Transverse colon (tissue), 4 donors: Measurements from ENCODE around the gene MRPL55. TPM values are rescaled to one million over a fixed set of nuclear protein-coding genes. Genes with fewer than 3 reads are reported as not detected.
A peak's percentile ranks its signal among the peaks of the same experiment; 100 is the strongest.

Source experiments
- DNase-seq: peaks from one replicate; pipeline ENCODE4 v3.0.0-alpha.2; 2019
- H3K27ac ChIP-seq, 4 donors: fragments of 200-600 bp; sonication (generic); 2 replicates each; pipeline ENCODE4 v1.5.1; 2016 to 2018; ENCODE audit warnings: inconsistent platforms in 4 of 4
- H3K27me3 ChIP-seq: fragments of 200-600 bp; sonication (generic); 2 replicates; pipeline ENCODE4 v1.5.1; 2017; ENCODE audit warnings: inconsistent platforms
- H3K36me3 ChIP-seq, 4 donors: fragments of 200-600 bp; sonication (generic); 2 replicates each; pipeline ENCODE4 v1.5.1; 2017 to 2019; ENCODE audit warnings: inconsistent platforms in 4 of 4
- H3K4me1 ChIP-seq, 4 donors: fragments of 200-600 bp; sonication (generic); 2 replicates each; pipeline ENCODE4 v1.5.1; 2017 to 2020; ENCODE audit warnings: inconsistent platforms in 4 of 4
- H3K4me3 ChIP-seq, 4 donors: fragments of 200-600 bp; sonication (generic); 1 replicate in 1 of 4; 2 replicates in 3 of 4; pipeline versions ENCODE4 v1.5.1 to v1.6.1; 2017 to 2019; ENCODE audit warnings: inconsistent platforms in 4 of 4
- H3K9me3 ChIP-seq, 2 donors: fragments of 200-600 bp; sonication (generic); 2 replicates each; pipeline ENCODE4 v1.5.1; 2017 to 2019; ENCODE audit warnings: inconsistent platforms in 2 of 2
- EP300 ChIP-seq: sonication (generic); formaldehyde crosslinking; IDR thresholded peaks from one replicate; pipeline ENCODE4 v1.6.1; 2017; ENCODE audit warnings: antibody characterized with exemption, low read depth
- POLR2A ChIP-seq: fragments of 450-650 bp; IDR thresholded peaks from one replicate; pipeline ENCODE4 v1.6.1; 2016; ENCODE audit warnings: antibody characterized with exemption, mild to moderate bottlenecking, moderate library complexity
- POLR2AphosphoS5 ChIP-seq, 3 donors: sonication (generic); formaldehyde crosslinking; IDR thresholded peaks; one replicate each; pipeline ENCODE4 v1.6.1; 2016; ENCODE audit warnings: antibody characterized with exemption in 3 of 3
- WGBS, 2 donors: methylation state at CpG; one replicate each; pipeline ENCODE4 v1.1.5; 2018; ENCODE audit warnings: low coverage in 1 of 2; 5-methylcytosine and 5-hydroxymethylcytosine counted together
- in situ Hi-C, 4 donors: fragments of 200-750 bp; cut with MboI; loops; one replicate each; pipeline versions ENCODE4 v1.15.0 to v1.15.1; 2017; ENCODE audit warnings: low sequenced_read_pairs in 3 of 4, low pct_ligation_motif_present in 1 of 4, low pct_unique_long_range_greater_than_20kb in 1 of 4
- intact Hi-C: fragments of 100-400 bp; cut with DNase I; formaldehyde crosslinking; loops from one replicate; pipeline ENCODE4 v1.15.1; 2023; ENCODE audit warnings: low total_unique reads
- total RNA-seq, 4 donors: library from RNA; depleted of rRNA; stranded (reverse); fragments of >200 nt; gene quantifications; one replicate each; pipeline ENCODE4 v1.1.0, GENCODE V29; 2016
- TF ChIP-seq, protein P1 (sequence below), 5 experiments: fragments of 200-600 bp in 3 of 5; fragments of 450-650 bp in 2 of 5; sonication (generic) in 3 of 5; IDR thresholded peaks; 1 replicate in 2 of 5; 2 replicates in 3 of 5; pipeline ENCODE4 v1.5.1; 2016 to 2017; ENCODE audit warnings: antibody characterized with exemption in 5 of 5, inconsistent platforms in 3 of 5, mild to moderate bottlenecking in 2 of 5, moderate library complexity in 1 of 5

Gene MRPL55
- total RNA-seq, 4 donors from 2014 or later: 47.1 to 95.5 (median 77.1) TPM

DNA sequence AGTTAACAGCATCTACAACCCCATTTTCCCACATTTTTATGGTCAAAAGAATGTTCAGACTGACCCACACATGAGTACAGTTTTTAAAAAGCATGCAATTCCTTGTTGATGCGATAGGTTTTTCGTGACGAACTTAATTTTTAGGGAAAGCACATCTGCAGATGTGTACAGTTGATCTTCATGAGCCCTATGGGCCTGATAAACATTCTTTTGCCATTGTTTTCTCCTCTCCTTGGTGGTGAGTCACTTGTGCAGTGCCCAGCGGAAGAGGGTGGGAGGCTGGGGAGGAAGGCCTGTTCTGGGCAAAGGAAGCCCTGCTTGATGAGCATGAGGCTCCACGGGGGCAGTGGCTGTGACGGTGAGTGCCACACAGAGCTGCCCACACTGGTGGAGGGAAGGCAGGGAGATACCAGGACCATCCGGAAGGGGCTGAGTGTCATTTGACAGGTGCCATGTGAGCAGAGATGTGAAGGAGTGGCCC is 21.3 kb downstream of the MRPL55 start:
- peak; percentile 9 for DNase-seq
- peaks cover 71 to 86% (median 79%) of the 10 kb centered on the region in 4 donors for H3K4me1 ChIP-seq
- intact Hi-C loops (no loop called here), in situ Hi-C loops (no loop called here)
- no peaks in the 10 kb centered on the region for H3K36me3 ChIP-seq
- TF ChIP-seq POLR2A: no peak
- TF ChIP-seq, protein P1, sequence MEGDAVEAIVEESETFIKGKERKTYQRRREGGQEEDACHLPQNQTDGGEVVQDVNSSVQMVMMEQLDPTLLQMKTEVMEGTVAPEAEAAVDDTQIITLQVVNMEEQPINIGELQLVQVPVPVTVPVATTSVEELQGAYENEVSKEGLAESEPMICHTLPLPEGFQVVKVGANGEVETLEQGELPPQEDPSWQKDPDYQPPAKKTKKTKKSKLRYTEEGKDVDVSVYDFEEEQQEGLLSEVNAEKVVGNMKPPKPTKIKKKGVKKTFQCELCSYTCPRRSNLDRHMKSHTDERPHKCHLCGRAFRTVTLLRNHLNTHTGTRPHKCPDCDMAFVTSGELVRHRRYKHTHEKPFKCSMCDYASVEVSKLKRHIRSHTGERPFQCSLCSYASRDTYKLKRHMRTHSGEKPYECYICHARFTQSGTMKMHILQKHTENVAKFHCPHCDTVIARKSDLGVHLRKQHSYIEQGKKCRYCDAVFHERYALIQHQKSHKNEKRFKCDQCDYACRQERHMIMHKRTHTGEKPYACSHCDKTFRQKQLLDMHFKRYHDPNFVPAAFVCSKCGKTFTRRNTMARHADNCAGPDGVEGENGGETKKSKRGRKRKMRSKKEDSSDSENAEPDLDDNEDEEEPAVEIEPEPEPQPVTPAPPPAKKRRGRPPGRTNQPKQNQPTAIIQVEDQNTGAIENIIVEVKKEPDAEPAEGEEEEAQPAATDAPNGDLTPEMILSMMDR (IDR thresholded peaks at IDR 0.05): no peak
- no peak for TF ChIP-seq POLR2AphosphoS5 (IDR thresholded peaks at IDR 0.05)
- no peak for TF ChIP-seq EP300
- peak overlapping the region in 3 of 4 donors; percentile 26 to 44 (median 28) for H3K27ac ChIP-seq
- WGBS, 2 donors: 58 to 59% methylated on average over 3 to 7 of the region's 7 CpGs
- H3K4me3 ChIP-seq: peak overlapping the region in 1 of 4 donors; percentile 6
- no peaks in the 10 kb centered on the region for H3K9me3 ChIP-seq
- no peaks in the 10 kb centered on the region for H3K27me3 ChIP-seq

DNA sequence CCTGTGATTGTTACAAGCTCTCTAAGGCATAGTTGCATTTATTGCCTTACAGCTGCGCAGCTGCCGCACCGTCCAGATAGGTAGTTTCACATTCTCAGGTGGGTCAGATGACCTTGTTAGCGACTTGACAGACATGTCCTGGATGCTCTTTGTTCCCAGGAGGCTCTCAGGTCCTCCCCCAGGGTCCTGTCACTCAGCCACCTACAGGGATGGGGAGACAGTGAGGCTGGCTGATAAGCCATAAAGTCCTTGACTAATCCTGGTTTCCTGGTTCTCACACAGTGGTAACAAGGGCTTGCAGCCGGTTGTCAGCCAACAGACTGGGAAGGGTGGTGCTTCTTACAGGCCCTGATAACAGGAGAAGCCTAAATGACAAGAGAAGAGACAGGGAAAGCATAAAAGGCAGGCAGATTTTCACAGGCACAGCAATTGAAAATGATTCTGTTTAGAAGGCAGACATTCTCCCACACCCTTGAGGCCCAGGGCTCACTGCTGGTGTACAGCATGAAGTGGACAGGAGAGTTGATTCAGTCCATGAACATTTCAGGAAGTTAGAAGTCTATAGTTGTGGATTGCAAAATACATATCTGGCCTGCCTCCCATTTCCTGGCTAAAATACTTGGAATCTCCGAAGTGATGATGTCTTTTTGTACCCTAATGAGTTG is 23.7 kb downstream of the MRPL55 start:
- in situ Hi-C loops (no loop called here), intact Hi-C loops (no loop called here)
- Histone ChIP-seq H3K27ac (peak overlapping the region; percentile 93 to 99 (median 99)), H3K36me3 (no peaks in the 10 kb centered on the region), H3K9me3 (no peaks in the 10 kb centered on the region), H3K4me1 (peaks cover 74 to 80% (median 76%) of the 10 kb centered on the region in 4 donors), H3K27me3 (no peaks in the 10 kb centered on the region), H3K4me3 (peak overlapping the region in 3 of 4 donors; percentile 83 to 99 (median 91))
- WGBS, 2 donors: 17% methylated on average over 6 of the region's 6 CpGs; no CpG with 5 or more reads in 1 of the 2 donors
- no peak for TF ChIP-seq EP300
- TF ChIP-seq POLR2AphosphoS5 (IDR thresholded peaks at IDR 0.05): peak in 1 of 3 donors; percentile 5
- TF ChIP-seq, protein P1 (IDR thresholded peaks at IDR 0.05): no peak
- no peak for TF ChIP-seq POLR2A
- peak; percentile 50 for DNase-seq

DNA sequence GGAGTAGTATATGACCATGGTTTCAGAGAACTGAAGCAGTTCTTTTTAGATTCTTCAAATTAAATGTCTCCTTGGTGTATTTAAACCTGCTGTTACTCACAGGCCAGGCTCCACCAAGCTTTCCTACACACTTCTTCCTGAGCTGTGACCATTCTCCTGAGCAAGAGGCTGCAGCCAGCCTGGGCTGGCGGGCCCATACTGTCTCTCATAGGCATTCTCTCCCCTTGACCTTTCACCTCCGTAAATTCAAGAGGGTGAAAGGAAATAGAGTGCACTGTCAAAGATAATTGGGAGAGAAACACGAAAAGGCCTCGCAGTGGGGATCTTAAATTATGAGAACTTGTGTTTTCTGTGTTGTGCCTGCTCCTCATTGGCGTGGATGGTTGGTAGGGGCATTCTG is 24.3 kb downstream of the MRPL55 start:
- no peaks in the 10 kb centered on the region for H3K9me3 ChIP-seq
- in situ Hi-C loops: no loop called here
- H3K4me1 ChIP-seq: peaks cover 67 to 74% (median 70%) of the 10 kb centered on the region in 4 donors
- H3K27ac ChIP-seq: peak overlapping the region; percentile 93 to 99 (median 99)
- no peak for DNase-seq
- TF ChIP-seq POLR2AphosphoS5 (IDR thresholded peaks at IDR 0.05): no peak
- no peak for TF ChIP-seq POLR2A
- TF ChIP-seq, protein P1 (IDR thresholded peaks at IDR 0.05): no peak
- TF ChIP-seq EP300: no peak
- no peaks in the 10 kb centered on the region for H3K36me3 ChIP-seq
- 17 to 38% methylated on average over 4 to 5 of the region's 5 CpGs for WGBS, 2 donors
- intact Hi-C loops: loop anchor here (1.0 kb wide), 1 partner anchor 17 kb away; no protein-coding TSS in a partner anchor
- H3K27me3 ChIP-seq: no peaks in the 10 kb centered on the region
- peak overlapping the region in 3 of 4 donors; percentile 83 to 99 (median 91) for H3K4me3 ChIP-seq

DNA sequence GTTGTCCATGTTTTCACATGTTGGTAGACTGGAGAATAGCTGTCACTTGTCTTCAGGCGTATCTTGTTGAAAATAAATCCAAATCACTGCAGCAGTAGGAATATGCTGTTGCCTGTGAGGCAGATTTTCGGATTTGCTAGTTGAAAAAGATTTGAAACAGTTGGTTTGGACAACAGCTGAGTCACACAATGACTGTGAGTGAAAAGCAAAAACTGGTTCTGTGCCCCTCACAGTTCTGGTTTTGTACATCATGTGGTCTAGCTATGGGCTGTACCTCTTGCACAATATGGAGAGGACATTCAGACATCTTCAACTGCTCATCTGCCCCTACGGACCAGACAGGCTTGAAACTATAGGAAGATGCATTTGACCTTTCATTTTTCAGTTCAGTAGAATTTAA is 24.8 kb downstream of the MRPL55 start:
- TF ChIP-seq POLR2A: no peak
- TF ChIP-seq, protein P1 (IDR thresholded peaks at IDR 0.05): no peak
- TF ChIP-seq EP300: no peak
- peak; percentile 9 to 27 (median 18) for TF ChIP-seq POLR2AphosphoS5 (IDR thresholded peaks at IDR 0.05)
- no peaks in the 10 kb centered on the region for H3K36me3 ChIP-seq
- no peaks in the 10 kb centered on the region for H3K27me3 ChIP-seq
- peaks cover 63 to 69% (median 65%) of the 10 kb centered on the region in 4 donors for H3K4me1 ChIP-seq
- peak overlapping the region; percentile 93 to 99 (median 99) for H3K27ac ChIP-seq
- WGBS, 2 donors: 16 to 17% methylated on average over 3 of the region's 3 CpGs
- DNase-seq: no peak
- in situ Hi-C loops (no loop called here), intact Hi-C loops (loop anchor here (1.0 kb wide), 1 partner anchor 17 kb away; no protein-coding TSS in a partner anchor)
- no peaks in the 10 kb centered on the region for H3K9me3 ChIP-seq
- peak overlapping the region; percentile 83 to 99 (median 95) for H3K4me3 ChIP-seq
